ENCODE data around the gene PLA2R1. TPM values are rescaled to one million over a fixed set of nuclear protein-coding genes. Genes with fewer than 3 reads are reported as not detected.

Gene PLA2R1
- polyA plus RNA-seq, 3 donors = not detected

DNA sequence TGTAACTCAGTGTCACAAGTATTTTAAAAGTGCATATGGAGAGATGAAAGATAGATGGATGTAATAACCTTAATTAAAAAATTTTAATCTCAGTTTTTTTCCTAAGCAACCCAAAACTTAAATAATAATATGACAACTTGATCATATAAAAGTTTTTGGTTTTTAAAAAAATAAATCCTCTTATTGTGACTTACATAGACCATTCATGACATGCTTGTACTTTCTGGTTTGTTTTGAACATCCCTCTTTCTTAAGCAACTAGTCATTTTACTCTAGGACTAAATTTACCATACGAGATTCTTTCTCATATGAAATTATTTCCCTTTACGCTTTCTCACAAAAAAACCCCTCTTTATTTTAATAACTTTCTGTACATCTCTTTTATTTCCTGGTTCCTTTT, 6.5 kb upstream of the PLA2R1 start:
- no CpG with 5 or more reads among the region's 2 CpGs for WGBS (ENCODE audit: insufficient coverage)
- TF ChIP-seq, protein P1, sequence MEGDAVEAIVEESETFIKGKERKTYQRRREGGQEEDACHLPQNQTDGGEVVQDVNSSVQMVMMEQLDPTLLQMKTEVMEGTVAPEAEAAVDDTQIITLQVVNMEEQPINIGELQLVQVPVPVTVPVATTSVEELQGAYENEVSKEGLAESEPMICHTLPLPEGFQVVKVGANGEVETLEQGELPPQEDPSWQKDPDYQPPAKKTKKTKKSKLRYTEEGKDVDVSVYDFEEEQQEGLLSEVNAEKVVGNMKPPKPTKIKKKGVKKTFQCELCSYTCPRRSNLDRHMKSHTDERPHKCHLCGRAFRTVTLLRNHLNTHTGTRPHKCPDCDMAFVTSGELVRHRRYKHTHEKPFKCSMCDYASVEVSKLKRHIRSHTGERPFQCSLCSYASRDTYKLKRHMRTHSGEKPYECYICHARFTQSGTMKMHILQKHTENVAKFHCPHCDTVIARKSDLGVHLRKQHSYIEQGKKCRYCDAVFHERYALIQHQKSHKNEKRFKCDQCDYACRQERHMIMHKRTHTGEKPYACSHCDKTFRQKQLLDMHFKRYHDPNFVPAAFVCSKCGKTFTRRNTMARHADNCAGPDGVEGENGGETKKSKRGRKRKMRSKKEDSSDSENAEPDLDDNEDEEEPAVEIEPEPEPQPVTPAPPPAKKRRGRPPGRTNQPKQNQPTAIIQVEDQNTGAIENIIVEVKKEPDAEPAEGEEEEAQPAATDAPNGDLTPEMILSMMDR (IDR thresholded peaks at IDR 0.05) = no peak
- Mint-ChIP-seq H3K4me1 (no peaks in the 10 kb centered on the region), H3K4me3 (no peak overlapping the region), H3K27me3 (ENCODE audit: low read depth in 3 of 3) (peaks cover 0 to 3% (median 2%) of the 10 kb centered on the region in 3 donors), H3K36me3 (no peaks in the 10 kb centered on the region), H3K9me3 (peaks cover 6 to 13% (median 8%) of the 10 kb centered on the region in 7 donors), H3K27ac (no peak overlapping the region)
- no peaks in the 10 kb centered on the region for H4K20me1 ChIP-seq (ENCODE audit: insufficient read depth, low read length)
- H3K27ac ChIP-seq (ENCODE audit: low read depth in 1 of 2, low read length in 2 of 2) = no peak overlapping the region
- H3K27me3 ChIP-seq (ENCODE audit: control insufficient read depth in 2 of 2, insufficient read depth in 2 of 2, low read length in 2 of 2) = no peaks in the 10 kb centered on the region
- H3K4me1 ChIP-seq (ENCODE audit: control insufficient read depth in 1 of 2, insufficient read depth in 2 of 2, low read length in 2 of 2) = no peaks in the 10 kb centered on the region
- H3K4me3 ChIP-seq (replicated peaks in 1 of 3; ENCODE audit: low read depth in 2 of 3, low read length in 3 of 3) = no peak overlapping the region
- peaks cover 0 to 4% of the 10 kb centered on the region in 2 donors for H3K9me3 ChIP-seq (replicated peaks in 1 of 2; ENCODE audit: control insufficient read depth in 1 of 2, insufficient read depth in 1 of 2, low read length in 2 of 2)
- H3K4me2 ChIP-seq (replicated peaks; ENCODE audit: extremely low read depth, low read length, poor library complexity, severe bottlenecking) = no peak overlapping the region
- no peak overlapping the region for H2AFZ ChIP-seq (ENCODE audit: insufficient read depth, low read depth, low read length, poor library complexity, severe bottlenecking)
- no peaks in the 10 kb centered on the region for H3K36me3 ChIP-seq (replicated peaks in 1 of 2; ENCODE audit: control insufficient read depth in 1 of 2, insufficient read depth in 2 of 2, low read length in 2 of 2)
- intact Hi-C loops (cut with micrococcal nuclease) = no loop called here
- no peaks in the 10 kb centered on the region for H3K79me2 ChIP-seq (ENCODE audit: insufficient read depth, low read length)
- no peak overlapping the region for H3K9ac ChIP-seq (ENCODE audit: insufficient read depth, low read length, poor library complexity, severe bottlenecking)
- DNase-seq = no peak

DNA sequence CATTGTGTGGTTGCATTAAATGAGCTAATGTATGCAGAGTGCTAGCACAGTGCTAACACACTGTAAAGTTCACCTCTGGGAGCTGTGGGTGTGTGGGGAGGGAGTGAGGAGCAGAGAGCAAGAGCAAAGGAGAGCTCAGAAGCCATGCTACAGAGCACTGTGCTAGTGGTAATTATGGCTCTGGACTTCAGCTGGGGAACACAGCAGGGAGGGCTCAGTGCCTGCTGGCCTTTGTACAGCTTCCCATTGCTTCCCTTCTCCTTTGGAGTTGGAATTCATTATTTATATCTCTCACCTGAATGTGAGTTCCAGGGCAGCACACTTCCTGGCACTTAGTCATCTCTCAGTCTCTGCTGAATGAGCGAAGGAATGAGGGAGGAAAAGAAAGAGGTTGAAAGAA, 2.5 kb upstream of the PLA2R1 start:
- Histone ChIP-seq H3K27ac (ENCODE audit: low read depth in 1 of 2, low read length in 2 of 2) (no peak overlapping the region), H3K9me3 (replicated peaks in 1 of 2; ENCODE audit: control insufficient read depth in 1 of 2, insufficient read depth in 1 of 2, low read length in 2 of 2) (peaks cover 0 to 4% of the 10 kb centered on the region in 2 donors), H3K4me3 (replicated peaks in 1 of 3; ENCODE audit: low read depth in 2 of 3, low read length in 3 of 3) (no peak overlapping the region), H3K27me3 (ENCODE audit: control insufficient read depth in 2 of 2, insufficient read depth in 2 of 2, low read length in 2 of 2) (peaks cover 6 to 32% of the 10 kb centered on the region in 2 donors), H3K4me2 (replicated peaks; ENCODE audit: extremely low read depth, low read length, poor library complexity, severe bottlenecking) (no peak overlapping the region), H4K20me1 (ENCODE audit: insufficient read depth, low read length) (no peaks in the 10 kb centered on the region), H3K4me1 (ENCODE audit: control insufficient read depth in 1 of 2, insufficient read depth in 2 of 2, low read length in 2 of 2) (peaks cover 7 to 17% of the 10 kb centered on the region in 2 donors), H3K79me2 (ENCODE audit: insufficient read depth, low read length) (no peaks in the 10 kb centered on the region), H2AFZ (ENCODE audit: insufficient read depth, low read depth, low read length, poor library complexity, severe bottlenecking) (no peak overlapping the region), H3K36me3 (replicated peaks in 1 of 2; ENCODE audit: control insufficient read depth in 1 of 2, insufficient read depth in 2 of 2, low read length in 2 of 2) (no peaks in the 10 kb centered on the region), H3K9ac (ENCODE audit: insufficient read depth, low read length, poor library complexity, severe bottlenecking) (no peak overlapping the region)
- TF ChIP-seq, protein P1 (IDR thresholded peaks at IDR 0.05) = no peak
- H3K9me3 Mint-ChIP-seq = peaks cover 2 to 16% (median 9%) of the 10 kb centered on the region in 7 donors
- WGBS (ENCODE audit: insufficient coverage) = no CpG with 5 or more reads among the region's 1 CpG
- H3K4me1 Mint-ChIP-seq = peaks cover 17% of the 10 kb centered on the region
- peaks cover 0 to 2% of the 10 kb centered on the region in 2 donors for H3K36me3 Mint-ChIP-seq
- intact Hi-C loops (cut with micrococcal nuclease) = no loop called here
- no peak overlapping the region for H3K4me3 Mint-ChIP-seq
- DNase-seq = no peak
- H3K27ac Mint-ChIP-seq = no peak overlapping the region
- peaks cover 20 to 29% (median 23%) of the 10 kb centered on the region in 3 donors for H3K27me3 Mint-ChIP-seq (ENCODE audit: low read depth in 3 of 3)

Measured in CD14-positive monocyte (primary cell).